Activated T-helper 9 cell treated with anti-CD3 and anti-CD28 coated beads, Interleukin-2, amount 50 U/mL, for 16 hours (primary cell): ENCODE data around the gene SPTLC3.

Experiments used
- DNase-seq: peaks from one replicate; pipeline ENCODE4 v3.0.0-alpha.2; 2020; ENCODE audit warnings: low read depth

Gene SPTLC3

DNA sequence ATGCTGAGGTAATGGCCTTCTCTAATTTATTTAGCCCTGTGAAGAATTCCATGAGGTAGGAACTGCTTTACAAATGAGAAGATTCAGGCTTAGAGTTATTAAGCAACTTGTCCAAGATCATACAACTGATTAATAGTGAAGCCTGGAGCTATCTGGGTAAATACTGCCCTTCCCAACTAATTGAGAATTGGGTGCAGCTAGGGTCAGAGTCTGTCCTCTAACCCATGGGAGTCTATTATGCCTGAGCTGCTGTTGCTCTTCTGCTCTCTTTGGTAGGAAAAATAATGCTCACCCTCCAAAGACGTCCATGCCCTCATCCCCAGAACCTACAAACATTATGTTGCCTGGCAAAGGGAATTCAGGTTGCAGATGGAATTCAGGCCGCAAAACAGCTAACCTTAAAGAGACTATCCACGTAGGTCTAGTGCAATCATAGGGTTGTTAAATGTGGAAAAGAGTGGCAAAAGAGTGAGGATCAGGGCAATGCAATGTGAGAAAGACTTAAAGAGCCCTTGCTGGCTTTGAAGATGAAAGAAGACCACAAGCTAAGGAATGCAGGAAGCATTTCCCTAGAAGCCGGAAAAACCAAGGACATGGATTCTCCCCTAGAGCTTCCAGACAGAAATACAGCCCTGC is 90.1 kb downstream of the SPTLC3 start:
- DNase-seq, result no peak

DNA sequence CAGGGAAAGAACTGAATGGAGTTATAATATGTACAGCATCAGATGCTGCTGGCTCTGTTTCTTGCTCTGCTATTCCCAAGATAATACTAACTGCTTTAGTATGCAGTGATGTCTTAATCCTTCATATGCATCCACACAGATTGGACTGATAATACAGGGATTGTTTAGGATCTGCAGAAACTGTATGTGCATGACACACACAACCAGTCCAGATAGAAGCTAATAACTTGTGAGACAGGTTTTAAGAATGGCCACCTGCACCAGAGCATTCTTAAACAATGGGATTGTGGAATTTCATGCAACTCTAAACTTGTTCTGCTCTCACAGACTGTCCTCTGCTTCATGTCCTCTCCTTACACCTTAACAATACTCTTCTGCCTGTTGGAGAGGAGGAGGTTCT is 90.9 kb downstream of the SPTLC3 start:
- no peak for DNase-seq

DNA sequence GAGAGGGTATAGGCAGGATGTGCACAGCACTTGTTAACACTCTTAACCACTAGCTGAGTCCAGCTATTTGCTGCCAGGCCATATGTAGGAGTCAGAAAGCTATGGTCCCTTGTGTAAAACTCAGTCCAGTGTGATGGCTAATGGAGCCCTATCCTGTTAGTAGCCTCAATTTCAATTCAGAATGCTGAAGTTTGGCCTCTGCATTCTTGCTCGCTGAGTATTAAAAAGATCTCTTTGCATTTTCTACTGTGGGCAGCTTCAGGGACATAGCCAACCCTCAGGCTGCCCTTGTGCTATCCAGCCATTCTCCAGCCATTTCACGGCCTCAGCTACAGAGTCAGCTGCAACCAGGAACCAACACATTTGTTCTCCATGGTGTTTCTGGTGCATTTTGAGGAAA is 92.5 kb downstream of the SPTLC3 start:
- DNase-seq, result no peak

DNA sequence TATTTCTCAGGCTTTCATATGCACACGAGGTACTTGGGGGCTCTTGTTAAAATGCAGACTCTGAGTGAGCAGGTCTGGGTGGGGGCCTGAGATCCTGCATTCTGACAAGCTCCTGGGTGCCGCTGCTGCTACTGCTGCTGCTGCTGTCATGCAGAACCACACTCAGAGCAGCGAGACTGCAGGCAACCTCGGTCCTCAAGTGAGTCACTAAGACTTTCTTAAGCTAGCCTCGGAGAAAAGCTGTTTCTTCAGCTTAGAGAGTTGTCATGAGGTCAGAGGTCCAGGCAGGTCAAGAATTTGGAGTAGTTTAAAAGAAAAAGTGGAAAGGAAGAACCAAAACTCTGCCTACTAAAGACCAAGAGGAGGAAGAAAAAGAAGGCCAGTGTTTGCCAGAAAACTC is 92.9 kb downstream of the SPTLC3 start:
- no peak for DNase-seq

DNA sequence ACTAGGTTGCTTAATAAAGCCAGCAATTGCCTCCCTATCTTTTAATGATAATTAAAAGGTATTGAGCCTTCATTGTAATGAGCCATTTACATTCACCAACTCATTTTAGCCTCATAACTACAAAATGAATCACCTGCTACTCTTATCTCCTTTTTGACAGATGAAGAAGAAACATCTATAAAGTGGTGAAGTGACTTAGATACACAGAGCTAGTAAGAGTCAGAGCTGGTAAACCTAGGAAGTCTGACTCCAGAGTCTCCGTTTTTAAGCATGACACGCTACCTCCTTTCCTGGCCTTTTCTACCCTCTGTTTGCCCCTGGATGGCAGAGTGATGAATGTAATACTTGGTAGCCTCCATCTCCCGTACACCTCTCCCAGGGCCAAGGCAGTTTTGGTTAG is 93.5 kb downstream of the SPTLC3 start:
- no peak for DNase-seq

DNA sequence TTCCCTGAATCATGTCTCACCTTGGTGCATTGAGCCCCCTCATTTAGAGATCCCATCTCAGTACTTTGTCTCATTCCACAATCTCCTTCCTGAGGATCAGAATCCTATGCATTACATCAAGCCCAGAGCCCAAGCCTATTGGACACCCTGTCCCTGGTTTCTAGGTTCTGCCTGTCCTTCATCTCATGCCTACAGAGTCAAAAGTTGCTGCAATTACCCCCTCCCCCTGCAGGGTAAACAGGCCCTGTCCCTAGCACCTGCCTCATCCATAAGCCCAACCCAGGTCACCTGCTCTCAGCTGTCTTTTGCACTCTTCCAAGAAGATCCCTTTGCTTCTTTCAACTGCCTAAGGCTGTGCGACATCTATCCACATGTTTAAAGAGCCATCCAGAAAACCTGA is 93.9 kb downstream of the SPTLC3 start:
- no peak for DNase-seq

DNA sequence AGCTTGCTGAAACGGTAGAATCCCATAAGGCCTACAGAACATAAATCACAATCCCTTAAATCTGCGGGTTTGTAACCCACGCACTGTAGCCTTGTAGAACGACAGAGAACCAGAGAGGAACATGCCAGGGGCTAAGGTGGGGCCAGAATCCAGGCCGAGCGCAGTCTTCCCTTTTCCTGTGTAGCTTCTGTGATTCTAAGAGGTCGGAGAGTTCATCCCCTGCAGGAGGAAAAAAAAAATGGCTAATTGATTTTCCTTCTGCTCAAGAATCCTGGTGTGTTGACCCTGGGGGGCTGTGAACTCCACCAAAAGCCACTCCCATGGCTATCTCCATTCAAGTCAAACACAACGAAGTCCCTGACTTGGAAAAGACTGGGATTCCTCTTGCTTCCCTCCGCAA is 96.3 kb downstream of the SPTLC3 start:
- DNase-seq, result no peak

DNA sequence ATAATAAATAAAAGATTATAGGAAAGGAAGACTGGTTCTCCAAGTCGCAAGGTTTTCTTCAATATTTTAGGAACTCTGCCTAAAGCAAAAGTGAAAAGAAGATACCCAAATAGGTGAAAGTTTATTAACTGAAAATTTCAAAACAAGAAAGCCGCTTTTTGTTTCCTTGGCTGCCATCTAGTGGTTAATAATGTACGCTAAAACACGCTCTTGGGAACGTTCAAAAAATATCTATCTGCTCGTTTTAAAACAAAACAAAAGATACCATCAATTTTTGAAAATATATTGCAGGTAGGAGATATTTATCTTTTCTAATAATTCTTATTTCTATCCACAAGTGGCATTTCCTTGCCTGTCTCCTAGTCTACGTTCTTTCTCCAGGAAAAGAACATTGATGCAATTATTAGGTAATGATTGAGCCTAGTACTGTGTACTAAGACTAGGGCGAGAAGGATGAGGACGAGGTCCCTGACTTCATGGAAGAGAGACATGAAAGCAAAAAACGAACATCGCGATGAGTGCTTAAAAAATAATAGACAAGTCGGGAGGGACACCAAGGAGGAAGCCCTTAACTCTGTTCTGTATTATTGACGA is 97.2 kb downstream of the SPTLC3 start:
- no peak for DNase-seq

DNA sequence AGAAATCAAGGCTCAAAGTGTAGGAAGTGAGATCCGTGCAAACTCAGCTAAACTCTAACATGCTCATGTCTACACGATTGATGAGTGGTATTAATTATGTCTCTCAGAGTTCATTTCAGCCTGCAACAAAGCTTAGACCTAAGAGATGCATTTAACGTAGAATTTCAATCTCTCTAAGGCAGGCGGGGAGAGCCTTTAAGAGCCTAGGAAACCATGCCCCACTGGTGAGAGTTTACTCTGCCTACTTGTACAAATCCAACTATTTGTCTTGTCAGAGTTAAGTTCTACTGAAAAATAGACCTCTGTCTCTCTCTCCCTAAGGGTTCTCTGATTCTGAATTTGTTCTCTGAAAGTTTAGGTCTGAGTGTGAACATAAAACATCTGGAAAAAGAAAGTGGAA is 100.9 kb downstream of the SPTLC3 start:
- DNase-seq, result no peak

DNA sequence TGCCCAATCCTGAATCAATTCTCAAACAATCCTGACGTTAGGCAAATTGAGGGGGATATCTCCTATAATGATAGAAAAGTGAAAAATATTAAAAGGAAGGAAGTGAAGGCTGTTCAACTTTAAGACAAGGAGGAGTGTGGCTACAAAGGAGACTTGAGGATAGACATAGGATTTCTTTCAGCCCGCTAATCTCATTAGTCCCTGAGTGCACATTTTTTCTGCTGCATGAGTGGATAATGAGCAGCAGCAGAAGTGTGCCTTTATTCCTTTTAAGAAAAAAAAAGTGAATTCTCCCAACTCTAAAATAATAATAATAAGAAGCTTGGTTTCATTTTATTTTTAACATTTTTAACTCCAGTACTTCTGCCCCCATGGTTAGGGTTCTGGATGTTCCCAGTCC is 102.0 kb downstream of the SPTLC3 start:
- DNase-seq, result no peak

DNA sequence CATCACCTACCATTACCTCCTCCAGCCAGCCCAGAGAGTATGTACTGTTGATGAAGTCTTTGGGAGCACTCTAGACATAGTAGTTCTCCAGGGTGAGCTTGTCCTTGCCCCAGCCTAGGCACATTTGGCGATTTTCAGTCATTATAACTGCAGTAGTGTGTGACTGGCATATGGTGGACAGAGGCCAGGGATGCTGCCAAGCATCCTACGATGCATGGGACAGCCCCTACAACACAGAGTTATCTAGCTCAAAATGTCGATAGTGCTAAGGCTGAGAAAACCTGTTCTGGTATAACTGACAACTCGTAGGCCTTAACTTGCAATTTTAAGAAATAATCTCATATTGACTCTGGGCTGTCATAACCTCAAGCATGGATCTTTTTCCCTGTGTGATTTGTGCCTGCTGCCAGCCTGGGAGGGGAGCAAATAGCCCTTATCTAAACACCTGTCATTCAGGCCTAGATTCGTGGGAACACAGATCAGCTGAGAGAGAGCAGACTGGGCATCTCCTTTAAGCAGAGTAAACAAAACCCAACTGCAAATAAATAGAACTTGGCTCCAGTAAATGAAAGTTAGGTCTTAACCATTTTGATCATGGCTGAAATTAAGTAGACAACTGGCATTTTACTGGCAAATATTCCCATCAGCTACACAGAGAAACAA is 102.6 kb downstream of the SPTLC3 start:
- DNase-seq, result no peak

DNA sequence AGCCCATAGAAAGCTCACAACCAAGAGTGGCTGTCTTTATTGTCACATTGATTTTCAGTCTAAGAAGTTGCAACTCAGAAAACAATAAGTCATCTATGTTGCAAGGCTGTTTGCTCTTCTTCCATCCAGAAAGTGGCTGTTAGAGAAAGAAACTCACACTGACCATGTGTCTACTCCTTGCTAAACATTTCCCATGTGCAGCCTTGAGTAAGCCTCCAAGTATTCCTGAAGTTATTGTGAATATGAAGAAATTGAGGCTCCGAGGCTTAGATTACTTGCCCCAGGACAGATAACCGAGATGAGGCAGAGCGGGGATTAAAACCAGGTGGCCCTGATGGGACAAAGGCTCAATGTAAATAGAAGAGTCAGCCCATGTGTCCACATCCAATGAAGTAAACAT is 105.0 kb downstream of the SPTLC3 start:
- DNase-seq, result no peak

DNA sequence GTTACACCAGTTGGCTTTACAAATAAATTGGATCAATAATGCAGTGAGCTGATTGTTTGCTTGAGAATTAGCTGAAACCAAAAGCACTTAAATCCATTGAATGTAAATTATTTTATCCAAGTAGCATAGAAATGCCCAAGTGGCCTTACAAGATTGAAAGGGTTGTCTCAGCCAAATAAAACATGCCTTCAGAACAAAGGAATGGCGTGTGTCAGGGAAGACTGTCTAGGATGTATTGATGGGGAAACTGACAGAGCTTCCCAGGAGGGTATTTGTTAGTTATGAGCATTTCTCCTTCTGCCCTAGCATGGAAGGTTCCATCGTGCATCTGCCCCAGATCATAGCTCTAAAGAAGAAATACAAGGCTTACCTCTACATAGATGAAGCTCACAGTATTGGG is 108.4 kb downstream of the SPTLC3 start:
- no peak for DNase-seq

DNA sequence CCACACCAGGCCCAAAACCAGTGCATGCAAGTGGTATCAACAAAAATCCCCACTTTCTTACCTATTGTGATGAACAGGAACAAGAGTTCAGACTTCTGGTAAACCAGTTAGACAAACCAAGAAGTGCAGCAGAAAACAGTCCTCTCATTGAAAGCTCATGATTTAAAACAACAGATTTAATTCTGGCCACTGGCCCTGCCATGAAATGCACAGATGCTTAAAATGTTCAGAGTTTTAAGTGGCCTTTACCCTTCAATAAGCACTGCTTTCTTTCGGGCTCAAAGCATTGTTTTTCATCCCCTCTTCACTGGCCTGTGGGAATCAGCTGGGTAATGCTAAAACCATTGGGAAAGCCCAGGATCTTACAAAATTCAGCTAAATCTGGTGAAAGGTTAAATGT is 109.9 kb downstream of the SPTLC3 start:
- DNase-seq, result no peak

DNA sequence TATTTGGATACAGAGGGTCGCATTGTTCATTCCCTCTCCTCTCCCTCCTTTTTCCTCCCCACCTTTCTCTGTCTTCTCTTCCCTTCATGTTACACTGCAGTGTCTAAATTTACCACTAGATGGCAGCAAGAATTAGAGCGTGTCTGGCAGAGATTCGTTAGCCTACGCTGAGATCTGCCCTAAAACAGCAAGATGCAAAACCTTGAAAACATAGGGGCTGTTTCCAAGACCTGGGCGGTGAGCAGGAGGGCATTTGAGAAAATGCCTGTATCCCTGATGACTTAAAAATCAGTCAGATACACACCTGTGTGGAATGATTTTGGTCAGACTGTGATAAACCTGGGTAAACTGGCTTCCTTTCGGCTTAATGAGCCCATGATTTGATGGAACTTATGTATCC is 110.8 kb downstream of the SPTLC3 start:
- no peak for DNase-seq

DNA sequence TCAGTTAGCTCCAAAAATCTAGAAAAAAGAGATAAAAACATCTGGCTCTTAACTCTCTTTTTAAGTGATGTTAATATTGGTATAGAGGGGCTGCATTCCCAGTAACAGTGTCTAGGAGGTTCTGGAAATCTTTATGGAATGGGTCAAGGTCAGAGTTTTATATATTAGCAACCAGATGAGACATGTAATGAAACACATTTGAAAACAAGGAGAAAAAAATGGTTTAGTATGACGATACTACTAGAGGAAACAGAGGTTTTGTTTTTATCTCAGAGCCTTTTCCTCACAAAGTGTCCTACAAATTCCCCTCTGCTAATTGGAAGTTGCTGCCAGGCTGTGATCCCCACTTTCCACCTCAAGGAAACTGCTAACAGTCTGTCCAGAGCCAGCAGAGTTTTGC is 111.7 kb downstream of the SPTLC3 start:
- no peak for DNase-seq

DNA sequence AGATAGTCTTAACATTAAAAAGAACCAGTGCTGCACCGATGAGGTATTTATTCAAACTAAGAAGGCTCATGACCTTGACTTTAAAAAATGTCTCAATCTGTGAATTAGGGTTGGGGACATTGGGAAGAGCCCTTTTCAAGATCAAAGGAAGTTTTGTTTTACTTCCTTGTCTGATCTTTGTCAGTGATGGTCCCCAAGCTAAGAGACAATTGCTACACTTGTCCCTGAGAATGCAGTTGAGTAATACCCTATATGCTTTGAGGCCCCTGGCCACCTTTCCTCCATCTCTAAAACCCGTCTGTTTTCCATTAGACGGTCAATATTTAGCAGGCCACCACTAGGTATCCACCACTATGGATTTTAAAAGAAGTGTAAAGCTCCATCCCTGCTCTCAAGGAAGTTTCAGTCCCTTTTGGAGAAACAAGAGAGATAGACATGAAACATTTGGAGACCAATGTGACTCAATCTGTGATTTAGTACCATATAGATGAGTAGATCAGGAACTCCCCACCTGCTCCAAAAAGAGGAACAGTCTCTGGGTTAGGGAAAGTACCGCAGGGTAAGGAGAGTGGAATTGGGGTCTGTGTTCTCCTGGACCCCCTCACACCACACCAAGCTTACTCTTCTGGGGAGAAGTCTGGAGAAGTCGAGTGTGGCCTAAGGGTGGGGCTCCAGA is 113.2 kb downstream of the SPTLC3 start:
- no peak for DNase-seq

DNA sequence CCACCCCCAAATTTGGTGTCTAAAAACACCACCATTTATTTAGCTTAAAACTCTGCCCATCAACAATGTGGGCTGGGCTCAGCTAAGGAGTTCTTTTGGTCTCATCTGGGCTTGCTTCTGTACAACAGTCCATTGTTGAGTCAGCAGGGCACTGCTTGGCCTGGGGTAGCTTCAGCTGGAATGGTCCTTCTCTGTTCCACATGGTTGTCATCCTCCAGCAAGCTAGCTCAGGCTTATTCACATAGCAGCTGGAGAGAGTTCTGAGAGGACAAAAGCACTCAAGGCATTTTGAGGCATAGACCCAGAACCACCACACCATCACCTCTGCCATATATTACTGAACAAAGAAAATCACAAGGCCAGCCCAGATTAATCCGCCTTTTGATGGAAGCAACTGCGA is 116.7 kb downstream of the SPTLC3 start:
- DNase-seq, result no peak

DNA sequence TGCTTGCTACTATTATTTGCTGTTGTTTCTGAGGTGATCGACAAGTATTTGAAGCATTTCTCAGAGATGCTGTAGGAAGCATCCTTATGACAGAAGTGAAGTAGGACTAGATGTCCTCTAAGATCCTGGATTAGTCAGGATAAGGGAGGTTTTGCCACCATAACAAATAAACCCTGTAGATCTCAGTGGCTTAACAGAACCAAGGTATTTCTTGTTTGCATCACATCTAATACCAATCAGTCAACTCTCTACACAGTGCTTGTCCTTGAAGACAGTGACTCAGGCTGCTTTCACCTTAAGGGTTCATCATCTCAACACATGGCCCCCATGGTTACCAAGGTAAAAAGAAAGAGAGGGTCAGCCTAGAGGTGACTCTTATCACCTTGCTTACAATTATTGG is 119.4 kb downstream of the SPTLC3 start:
- no peak for DNase-seq

DNA sequence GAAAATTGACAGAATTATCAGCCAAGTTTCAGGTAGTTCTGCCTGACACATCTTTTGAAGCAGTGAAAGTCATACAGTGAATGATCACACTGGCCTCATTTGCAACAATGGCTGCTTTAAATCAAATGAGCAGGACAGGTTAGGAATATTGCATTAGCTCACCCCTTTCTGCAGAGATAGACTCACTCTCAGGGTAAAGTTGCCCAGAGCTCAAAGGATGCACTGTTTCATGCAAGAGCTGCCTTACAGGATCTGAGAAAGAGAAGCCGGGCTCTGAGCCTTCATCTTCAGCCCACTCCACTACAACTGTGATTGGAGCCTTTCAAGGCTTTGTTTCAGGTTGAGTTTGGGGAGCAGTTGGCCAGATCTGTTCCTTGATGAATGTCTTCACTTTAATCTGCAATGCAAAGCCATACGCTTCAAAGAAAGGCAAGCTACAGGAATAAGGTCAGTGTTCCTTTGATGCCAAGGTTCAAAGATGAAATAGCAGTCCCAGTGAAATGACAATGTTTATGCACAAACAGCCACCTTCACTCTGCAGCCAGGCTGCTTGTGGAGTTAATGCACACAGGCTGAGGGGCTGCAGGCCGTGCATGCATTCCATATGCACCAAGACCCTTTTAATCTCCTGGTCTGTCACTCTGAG is 121.4 kb downstream of the SPTLC3 start:
- no peak for DNase-seq

DNA sequence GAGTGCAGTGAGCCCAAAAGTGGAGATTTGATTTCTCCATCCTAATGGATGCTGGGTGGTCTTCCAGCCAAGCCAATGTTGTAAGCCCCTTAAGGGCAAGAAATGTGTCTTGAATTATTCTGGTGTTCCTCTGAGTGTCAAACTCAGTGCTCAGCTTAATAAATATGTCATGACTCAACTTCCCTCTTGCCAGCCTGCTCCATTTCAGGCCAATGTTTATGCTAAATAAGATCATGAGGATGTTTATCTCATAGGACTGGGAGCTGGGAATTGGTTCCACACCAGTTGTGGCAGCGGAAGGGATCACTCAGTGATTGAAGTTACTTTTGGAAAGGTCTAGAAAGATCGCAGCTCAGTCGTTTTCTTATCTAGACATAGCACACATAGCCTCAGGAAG is 121.9 kb downstream of the SPTLC3 start:
- no peak for DNase-seq

DNA sequence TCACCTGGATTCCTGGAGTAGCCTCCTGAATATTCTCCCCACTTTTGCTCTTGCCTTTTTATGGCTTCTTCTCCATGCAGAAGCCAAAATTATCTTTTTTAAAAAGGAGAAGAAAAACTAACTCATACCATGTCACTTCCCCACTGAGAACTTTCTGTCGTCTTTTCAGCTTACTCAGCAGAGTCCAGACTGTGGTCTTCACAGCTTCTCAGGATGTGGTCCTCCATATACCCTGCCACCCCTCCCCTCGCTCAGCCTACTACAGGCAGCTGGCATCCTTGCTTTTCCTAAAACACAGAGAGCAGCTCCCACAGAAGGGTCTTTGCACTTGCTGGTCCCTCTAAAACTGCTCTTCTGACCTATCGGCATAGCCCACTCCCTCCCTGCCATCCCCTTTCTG is 122.9 kb downstream of the SPTLC3 start:
- no peak for DNase-seq
